ENCODE data around the gene KCNK2. TPM values are rescaled to one million over a fixed set of nuclear protein-coding genes. Genes with fewer than 3 reads are reported as not detected.

KCNK2 gene
- total RNA-seq, 1 experiment from 2014 or later = 0.15 TPM

- TF ChIP-seq, protein P1, sequence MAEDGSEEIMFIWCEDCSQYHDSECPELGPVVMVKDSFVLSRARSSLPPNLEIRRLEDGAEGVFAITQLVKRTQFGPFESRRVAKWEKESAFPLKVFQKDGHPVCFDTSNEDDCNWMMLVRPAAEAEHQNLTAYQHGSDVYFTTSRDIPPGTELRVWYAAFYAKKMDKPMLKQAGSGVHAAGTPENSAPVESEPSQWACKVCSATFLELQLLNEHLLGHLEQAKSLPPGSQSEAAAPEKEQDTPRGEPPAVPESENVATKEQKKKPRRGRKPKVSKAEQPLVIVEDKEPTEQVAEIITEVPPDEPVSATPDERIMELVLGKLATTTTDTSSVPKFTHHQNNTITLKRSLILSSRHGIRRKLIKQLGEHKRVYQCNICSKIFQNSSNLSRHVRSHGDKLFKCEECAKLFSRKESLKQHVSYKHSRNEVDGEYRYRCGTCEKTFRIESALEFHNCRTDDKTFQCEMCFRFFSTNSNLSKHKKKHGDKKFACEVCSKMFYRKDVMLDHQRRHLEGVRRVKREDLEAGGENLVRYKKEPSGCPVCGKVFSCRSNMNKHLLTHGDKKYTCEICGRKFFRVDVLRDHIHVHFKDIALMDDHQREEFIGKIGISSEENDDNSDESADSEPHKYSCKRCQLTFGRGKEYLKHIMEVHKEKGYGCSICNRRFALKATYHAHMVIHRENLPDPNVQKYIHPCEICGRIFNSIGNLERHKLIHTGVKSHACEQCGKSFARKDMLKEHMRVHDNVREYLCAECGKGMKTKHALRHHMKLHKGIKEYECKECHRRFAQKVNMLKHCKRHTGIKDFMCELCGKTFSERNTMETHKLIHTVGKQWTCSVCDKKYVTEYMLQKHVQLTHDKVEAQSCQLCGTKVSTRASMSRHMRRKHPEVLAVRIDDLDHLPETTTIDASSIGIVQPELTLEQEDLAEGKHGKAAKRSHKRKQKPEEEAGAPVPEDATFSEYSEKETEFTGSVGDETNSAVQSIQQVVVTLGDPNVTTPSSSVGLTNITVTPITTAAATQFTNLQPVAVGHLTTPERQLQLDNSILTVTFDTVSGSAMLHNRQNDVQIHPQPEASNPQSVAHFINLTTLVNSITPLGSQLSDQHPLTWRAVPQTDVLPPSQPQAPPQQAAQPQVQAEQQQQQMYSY (CRISPR knock-in tag; IDR thresholded peaks at IDR 0.05) = no peak
These were observed 37.3 kb downstream of the KCNK2 start (continued) for GRCh38 chr1:215119719-215120365.

DNA sequence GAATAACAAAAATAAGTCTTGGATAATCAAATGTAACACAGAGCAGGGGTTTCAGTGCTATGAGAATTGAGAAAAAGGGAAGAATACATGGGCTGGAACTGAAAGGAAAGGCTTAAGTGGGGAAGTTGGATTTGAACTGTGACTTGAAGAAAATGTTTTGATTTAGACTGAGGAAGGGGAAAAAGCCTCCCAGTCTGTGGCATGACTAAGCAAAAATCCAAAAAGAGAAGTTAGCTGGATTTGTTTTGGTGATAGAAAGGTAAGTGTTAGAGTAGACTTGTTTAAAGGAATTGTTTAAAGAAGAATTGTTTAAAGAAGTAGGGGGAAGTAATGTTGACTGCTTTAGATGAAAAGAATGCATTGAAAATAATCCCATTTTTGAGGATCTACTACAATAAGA is 46.0 kb downstream of the KCNK2 start:
- CTCF ChIA-PET = no interaction called here
- no peak for ATAC-seq
- H3K9me3 Mint-ChIP-seq = peaks cover 5% of the 10 kb centered on the region
- TF ChIP-seq ZNF423 (CRISPR knock-in tag; IDR thresholded peaks at IDR 0.05) (no peak), OVOL2 (CRISPR knock-in tag; IDR thresholded peaks at IDR 0.05; ENCODE audit: borderline replicate concordance) (no peak), ZNF532 (CRISPR knock-in tag; IDR thresholded peaks at IDR 0.05; ENCODE audit: borderline replicate concordance) (no peak), ARID4B (CRISPR knock-in tag; IDR thresholded peaks at IDR 0.05; ENCODE audit: borderline replicate concordance) (no peak), ATF3 (CRISPR knock-in tag; conservative IDR thresholded peaks at IDR 0.05) (no peak), ZNF121 (CRISPR knock-in tag; IDR thresholded peaks at IDR 0.05) (no peak), ELF4 (CRISPR knock-in tag; IDR thresholded peaks at IDR 0.05; ENCODE audit: low read depth) (no peak), CREM (CRISPR knock-in tag; IDR thresholded peaks at IDR 0.05) (no peak)
- TF ChIP-seq, protein P2, sequence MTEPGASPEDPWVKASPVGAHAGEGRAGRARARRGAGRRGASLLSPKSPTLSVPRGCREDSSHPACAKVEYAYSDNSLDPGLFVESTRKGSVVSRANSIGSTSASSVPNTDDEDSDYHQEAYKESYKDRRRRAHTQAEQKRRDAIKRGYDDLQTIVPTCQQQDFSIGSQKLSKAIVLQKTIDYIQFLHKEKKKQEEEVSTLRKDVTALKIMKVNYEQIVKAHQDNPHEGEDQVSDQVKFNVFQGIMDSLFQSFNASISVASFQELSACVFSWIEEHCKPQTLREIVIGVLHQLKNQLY (CRISPR knock-in tag; IDR thresholded peaks at IDR 0.05) = no peak
- TF ChIP-seq, protein P3, sequence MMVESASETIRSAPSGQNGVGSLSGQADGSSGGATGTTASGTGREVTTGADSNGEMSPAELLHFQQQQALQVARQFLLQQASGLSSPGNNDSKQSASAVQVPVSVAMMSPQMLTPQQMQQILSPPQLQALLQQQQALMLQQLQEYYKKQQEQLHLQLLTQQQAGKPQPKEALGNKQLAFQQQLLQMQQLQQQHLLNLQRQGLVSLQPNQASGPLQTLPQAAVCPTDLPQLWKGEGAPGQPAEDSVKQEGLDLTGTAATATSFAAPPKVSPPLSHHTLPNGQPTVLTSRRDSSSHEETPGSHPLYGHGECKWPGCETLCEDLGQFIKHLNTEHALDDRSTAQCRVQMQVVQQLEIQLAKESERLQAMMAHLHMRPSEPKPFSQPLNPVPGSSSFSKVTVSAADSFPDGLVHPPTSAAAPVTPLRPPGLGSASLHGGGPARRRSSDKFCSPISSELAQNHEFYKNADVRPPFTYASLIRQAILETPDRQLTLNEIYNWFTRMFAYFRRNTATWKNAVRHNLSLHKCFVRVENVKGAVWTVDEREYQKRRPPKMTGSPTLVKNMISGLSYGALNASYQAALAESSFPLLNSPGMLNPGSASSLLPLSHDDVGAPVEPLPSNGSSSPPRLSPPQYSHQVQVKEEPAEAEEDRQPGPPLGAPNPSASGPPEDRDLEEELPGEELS (CRISPR knock-in tag; IDR thresholded peaks at IDR 0.05) = no peak
- TF ChIP-seq, protein P4, sequence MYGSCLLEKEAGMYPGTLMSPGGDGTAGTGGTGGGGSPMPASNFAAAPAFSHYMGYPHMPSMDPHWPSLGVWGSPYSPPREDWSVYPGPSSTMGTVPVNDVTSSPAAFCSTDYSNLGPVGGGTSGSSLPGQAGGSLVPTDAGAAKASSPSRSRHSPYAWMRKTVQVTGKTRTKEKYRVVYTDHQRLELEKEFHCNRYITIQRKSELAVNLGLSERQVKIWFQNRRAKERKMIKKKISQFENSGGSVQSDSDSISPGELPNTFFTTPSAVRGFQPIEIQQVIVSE (CRISPR knock-in tag; IDR thresholded peaks at IDR 0.05; ENCODE audit: borderline replicate concordance) = no peak
- TF ChIP-seq, protein P5, sequence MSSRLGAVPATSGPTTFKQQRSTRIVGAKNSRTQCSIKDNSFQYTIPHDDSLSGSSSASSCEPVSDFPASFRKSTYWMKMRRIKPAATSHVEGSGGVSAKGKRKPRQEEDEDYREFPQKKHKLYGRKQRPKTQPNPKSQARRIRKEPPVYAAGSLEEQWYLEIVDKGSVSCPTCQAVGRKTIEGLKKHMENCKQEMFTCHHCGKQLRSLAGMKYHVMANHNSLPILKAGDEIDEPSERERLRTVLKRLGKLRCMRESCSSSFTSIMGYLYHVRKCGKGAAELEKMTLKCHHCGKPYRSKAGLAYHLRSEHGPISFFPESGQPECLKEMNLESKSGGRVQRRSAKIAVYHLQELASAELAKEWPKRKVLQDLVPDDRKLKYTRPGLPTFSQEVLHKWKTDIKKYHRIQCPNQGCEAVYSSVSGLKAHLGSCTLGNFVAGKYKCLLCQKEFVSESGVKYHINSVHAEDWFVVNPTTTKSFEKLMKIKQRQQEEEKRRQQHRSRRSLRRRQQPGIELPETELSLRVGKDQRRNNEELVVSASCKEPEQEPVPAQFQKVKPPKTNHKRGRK (CRISPR knock-in tag; IDR thresholded peaks at IDR 0.05; ENCODE audit: borderline replicate concordance) = no peak
- TF ChIP-seq, protein P6, sequence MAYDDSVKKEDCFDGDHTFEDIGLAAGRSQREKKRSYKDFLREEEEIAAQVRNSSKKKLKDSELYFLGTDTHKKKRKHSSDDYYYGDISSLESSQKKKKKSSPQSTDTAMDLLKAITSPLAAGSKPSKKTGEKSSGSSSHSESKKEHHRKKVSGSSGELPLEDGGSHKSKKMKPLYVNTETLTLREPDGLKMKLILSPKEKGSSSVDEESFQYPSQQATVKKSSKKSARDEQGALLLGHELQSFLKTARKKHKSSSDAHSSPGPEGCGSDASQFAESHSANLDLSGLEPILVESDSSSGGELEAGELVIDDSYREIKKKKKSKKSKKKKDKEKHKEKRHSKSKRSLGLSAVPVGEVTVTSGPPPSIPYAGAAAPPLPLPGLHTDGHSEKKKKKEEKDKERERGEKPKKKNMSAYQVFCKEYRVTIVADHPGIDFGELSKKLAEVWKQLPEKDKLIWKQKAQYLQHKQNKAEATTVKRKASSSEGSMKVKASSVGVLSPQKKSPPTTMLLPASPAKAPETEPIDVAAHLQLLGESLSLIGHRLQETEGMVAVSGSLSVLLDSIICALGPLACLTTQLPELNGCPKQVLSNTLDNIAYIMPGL (CRISPR knock-in tag; IDR thresholded peaks at IDR 0.05) = no peak

More for the DNA sequence above, 46.0 kb downstream of the KCNK2 start:
- no peak for DNase-seq (ENCODE audit: low spot score)
- no peaks in the 10 kb centered on the region for H3K27me3 Mint-ChIP-seq (ENCODE audit: low read depth)
- no peak overlapping the region for H3K4me3 Mint-ChIP-seq
- H3K4me1 Mint-ChIP-seq = no peaks in the 10 kb centered on the region
- no peak overlapping the region for H3K27ac Mint-ChIP-seq
- H3K36me3 Mint-ChIP-seq = no peaks in the 10 kb centered on the region
- POLR2A ChIA-PET = no interaction called here
